ENCODE data around the gene CERS4.
"Not testable (repeated sequence)": the region's sequence is repeated elsewhere in the genome, so short reads cannot be mapped to it uniquely, and the experiment has no call there.

The CERS4 gene

DNA sequence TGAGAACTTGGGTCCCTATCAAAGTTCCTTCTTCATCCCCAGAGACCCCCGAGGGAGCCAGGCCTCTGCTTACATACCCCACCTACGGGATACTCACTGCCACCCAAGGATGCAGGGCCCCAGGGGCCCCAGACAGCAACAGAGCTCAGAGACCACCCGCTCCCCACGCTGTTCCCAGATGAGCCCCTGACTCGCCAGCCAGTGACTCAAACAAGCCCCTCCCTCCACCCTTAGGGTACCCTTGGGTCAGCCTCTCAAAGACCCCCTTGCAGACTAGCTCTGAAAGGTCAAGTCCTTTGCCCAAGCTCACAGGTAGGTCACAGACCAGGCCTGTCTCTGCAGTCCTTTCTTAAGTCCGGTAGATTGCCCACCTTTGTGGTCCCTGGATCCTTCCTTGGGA is 53.3 kb downstream of the CERS4 start:
- DNase-seq (ENCODE audit: low spot score) = no peak

DNA sequence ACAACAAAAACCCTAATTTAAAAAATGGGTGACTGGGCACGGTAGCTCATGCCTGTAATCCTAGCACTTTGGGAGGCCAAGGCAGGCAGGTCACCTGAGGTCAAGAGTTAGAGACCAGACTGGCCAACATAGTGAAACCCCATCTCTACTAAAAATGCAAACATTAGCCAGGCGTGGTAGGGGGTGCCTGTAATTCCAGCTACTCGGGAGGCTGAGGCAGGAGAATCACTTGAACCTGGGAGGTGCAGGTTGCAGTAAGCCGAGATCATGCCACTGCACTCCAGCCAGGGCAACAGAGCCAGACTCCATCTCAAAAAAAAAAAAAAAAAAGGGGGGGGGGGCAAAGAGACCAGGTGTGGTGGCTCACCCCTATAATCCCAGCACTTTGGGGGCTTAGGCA is 55.1 kb downstream of the CERS4 start:
- not testable (repeated sequence) for DNase-seq (ENCODE audit: low spot score)

DNA sequence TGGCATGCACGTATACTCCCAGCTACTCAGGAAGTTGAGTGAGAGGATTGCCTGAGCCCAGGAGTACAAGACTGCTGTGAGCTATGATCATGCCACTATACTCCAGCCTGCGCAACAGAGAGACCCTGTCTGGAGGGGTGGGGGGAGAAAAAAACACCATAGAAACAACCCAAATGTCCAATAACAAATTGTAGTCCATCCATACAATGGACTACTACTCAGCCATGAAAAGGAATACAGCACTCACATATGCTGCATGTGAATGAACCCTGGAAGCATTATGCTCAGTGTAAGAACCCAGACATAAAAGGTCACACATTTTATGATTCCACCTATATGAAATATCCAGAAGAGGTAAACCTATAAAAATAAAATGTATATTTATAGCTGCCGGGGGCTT is 56.7 kb downstream of the CERS4 start:
- no peak for DNase-seq (ENCODE audit: low spot score)

DNA sequence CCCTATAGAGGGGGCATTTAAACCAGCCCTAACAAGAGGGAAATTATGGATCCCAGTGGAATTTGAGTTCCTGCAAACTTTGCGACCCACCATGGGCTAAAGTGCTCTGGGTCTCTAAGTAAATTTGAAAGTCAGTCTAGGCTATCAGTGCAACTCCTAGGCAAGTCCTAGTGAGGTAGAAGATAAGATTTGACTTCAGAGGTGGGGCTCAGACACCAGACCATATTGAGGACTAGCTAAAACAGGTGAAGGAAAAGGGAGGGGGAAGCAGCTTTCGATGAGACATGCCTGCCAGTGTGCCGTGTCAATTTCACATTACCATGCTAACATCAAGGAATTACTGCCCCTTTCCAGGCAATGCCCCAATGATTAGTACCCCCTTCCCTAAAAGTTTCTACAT is 60.6 kb downstream of the CERS4 start:
- no peak for DNase-seq (ENCODE audit: low spot score)

DNA sequence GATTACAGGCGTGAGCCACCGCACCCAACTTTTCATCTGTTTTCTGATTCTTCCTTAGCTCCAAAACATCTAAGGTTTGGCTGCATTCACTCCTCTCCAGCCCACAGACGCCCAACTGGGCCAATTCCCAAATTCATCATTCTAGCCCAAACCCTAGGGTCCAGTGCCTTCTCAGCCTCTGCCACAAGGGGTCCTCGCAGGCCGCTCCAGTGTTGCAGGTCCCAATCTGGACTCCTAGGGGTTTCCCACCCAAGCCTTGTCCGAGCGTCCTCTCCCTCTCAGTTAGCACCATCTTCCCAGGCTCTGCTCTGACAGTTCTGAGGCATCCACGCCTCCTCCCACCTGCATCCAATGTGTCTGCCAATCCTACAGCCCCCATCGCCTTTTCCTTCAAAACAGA is 67.3 kb downstream of the CERS4 start:
- DNase-seq (ENCODE audit: low spot score) = not testable (repeated sequence)

DNA sequence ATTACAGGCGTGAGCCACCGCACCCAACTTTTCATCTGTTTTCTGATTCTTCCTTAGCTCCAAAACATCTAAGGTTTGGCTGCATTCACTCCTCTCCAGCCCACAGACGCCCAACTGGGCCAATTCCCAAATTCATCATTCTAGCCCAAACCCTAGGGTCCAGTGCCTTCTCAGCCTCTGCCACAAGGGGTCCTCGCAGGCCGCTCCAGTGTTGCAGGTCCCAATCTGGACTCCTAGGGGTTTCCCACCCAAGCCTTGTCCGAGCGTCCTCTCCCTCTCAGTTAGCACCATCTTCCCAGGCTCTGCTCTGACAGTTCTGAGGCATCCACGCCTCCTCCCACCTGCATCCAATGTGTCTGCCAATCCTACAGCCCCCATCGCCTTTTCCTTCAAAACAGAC is 82.2 kb downstream of the CERS4 start:
- not testable (repeated sequence) for DNase-seq (ENCODE audit: low spot score)

DNA sequence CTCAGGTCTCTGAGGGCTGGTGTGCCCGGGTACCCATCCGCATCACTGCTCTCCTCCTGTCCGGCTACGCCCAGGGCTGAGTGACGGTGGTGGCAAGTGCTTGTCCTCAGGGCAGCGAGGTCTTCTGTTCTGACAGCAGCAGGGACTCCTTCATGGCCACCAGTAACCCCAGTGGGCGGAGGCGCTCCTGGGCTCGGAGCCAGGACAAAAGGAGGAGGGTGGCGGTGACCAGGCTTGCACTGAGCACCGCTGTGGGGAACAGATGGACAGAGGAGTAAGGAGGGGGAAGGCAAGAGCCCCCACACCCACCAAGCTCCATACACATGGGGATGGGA is 93.2 kb downstream of the CERS4 start:
- no peak for DNase-seq (ENCODE audit: low spot score)

DNA sequence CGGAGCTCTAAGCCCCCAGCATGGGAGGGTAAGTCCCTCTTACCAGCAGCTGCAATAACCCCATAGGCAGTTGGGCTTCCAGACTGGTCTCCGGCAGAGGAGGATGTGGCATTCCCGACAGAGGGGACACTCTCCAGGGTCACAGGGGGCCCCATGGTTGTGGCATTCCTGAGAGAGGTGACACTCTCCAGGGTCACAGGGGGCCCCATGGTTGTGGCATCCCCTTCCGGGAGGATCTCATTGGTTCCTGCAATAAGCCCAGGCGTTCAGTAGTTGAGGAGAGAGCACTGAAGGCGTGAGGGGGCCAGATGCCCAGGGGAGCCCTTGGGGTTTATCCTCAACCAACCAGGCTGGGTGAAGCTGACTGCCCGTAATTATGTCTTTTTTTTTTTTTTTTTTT is 93.6 kb downstream of the CERS4 start:
- no peak for DNase-seq (ENCODE audit: low spot score)

DNA sequence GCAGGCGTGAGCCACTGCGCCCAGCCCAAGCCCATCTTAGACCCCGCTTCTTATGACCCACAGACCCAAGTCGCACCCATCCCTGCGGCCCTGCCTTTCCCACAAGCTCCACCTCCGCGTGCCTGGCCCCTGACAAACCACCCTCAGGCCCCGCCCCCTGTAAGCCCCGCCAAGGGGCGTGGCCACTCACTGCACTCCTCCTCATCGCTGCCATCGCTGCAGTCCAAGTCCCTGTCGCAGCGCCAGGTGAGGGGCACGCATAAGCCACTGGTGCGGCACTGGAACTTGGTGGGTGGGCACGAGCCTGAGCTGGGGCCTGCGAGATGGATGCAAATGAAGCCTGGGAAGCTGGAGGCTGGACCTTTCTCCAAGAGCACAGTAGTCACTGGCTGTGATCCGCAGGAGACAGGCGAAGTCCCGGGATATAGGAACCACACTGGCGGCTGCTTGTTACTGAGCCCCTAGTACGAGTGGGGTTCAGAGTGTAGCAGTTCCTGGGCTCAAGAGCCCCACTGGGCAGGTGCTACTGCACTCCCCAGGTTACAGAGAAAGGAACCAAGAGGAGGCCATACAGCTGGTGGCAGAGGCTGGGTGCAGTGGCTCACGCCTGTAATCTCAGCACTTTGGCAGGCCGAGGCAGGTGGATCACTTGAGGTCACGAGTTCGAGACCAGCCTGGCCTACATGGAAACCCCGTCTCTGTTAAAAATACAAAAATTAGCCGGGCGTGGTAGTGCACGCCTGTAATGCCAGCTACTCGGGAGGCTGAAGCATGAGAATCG is 95.9 kb downstream of the CERS4 start:
- DNase-seq (ENCODE audit: low spot score) = no peak

DNA sequence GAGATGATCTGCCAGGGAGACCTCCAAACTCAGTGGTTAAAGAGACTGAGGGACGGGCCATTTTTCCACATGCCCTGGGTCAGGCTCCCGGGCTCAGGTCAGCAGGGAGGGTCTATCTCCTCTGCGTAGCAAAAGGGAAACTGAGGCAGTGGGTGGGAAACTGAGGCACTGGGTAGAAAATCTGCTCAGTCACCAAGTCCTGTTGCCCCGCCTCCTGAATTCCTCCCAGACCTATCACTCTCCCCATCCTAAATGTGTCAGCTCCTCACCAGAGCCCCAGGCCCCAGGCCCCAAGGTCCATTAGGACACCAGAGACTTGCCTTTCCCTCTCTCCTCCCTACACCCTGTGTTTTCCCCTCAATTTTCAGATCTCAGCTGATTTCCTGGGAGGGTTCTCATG is 96.6 kb downstream of the CERS4 start:
- no peak for DNase-seq (ENCODE audit: low spot score)

DNA sequence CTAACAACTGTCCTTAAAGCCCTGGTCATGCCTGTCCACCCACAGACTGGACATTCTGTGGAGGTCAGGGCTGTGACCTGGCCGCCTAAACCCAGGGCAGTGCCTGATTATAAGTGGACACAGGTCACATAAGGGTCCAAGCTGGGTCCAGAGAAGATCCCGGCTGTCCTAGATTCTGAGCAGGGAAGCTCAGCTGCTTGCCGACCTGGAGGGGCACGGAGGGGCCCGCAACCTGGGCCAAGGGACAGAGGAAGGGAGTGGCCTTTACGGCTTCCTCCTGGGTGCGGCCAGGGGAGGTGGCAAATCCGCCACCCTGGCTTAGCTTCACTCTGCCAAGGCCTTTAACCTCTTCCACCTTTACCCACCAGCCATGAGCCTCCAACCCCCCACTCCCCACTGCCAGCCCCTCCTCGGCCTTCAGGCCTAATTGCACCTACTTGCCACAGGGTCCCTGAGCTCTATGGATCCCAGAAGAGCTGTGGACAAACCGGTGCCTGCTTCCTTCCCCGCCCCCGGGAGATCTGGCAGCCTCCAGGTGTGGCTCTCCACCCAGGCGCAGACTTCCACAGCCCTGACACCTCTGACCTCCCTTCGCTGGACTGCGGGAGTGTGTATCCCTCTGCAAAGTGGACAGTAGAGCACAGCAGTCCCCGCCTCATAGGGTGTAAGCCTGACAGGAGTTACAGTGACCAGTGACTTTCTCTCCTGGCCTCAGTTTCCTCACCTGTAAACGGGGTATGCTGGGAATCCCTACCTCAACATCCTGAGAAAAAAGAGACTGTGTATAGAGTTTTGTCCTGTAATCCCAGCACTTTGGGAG is 97.3 kb downstream of the CERS4 start:
- no peak for DNase-seq (ENCODE audit: low spot score)

DNA sequence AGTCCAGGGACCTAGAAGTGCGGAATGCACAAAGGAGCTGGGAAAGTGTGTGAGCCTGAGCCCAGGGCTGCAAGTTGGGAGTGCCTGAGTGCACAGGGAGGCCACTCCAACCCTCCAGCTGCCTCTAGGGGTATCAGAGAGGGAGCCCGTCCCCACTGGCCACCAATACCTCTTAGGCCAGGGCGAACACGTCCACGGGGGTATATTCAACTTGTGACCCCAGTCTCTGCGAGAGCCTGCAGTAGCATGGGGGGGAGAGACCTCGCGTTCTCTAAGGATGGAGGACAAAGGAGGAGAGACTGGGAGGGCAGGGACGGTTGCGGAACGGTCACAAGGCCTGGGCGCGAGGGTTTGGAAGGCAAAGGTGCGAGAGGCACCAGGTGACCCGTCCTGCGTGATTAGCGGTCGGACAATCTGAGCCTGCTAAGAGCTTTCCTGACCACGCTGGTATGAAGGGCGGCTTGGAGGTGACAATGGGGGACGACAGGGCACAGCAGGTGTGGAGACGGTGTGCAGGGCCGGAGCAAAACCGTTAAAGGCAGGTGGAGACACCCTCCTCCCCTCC is 98.3 kb downstream of the CERS4 start:
- peak; percentile 49 for DNase-seq (ENCODE audit: low spot score)

DNA sequence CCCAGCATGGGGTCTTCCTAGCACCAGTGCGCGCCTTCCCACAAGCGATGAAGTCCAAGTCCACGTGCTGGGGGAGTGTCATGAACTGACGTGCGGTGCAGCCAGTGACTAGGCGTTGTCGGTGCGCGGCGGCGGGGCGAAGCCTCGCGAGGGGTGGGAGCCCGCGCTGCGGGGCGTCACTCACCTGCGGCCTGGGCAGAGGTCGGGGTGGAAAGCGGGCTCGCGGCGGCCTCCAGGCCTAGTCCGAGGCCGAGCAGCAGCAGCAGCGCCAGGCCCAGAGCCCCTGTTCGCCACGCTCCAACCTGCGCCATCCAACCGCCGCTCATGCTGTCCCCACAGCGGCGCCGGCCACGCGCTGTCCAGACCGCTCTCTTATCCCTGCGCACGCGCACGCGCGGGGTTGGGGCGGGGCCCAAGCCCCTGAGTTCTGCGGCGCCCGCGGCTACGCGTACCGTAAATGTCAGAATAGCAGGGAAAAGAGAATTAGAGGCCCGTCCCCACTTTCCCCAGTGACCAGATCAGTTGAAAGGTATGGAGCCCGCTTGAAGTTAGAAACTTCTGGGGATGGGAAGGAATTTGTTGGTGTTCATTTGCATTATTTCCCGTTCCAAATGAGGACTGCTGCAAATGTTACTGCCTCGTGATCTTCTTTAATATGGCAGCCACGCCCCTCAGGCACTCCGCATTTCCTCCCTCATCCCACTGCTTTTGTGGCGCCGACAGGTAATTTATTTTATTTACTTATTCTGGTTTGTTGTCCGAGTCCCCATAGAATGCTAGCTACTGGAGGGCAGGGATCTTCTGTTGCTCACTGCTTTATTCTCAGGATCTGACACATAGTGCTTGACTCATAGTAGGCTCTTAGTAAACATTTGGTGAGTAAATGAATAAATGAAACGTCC is 99.0 kb downstream of the CERS4 start, which contains the start of gene CD320:
CD320 (minus strand) TSS at position 394 of the 902 bp plus-strand sequence; CDS start at position 326, 68 bp downstream.
- DNase-seq (ENCODE audit: low spot score) = peak; percentile 95

DNA sequence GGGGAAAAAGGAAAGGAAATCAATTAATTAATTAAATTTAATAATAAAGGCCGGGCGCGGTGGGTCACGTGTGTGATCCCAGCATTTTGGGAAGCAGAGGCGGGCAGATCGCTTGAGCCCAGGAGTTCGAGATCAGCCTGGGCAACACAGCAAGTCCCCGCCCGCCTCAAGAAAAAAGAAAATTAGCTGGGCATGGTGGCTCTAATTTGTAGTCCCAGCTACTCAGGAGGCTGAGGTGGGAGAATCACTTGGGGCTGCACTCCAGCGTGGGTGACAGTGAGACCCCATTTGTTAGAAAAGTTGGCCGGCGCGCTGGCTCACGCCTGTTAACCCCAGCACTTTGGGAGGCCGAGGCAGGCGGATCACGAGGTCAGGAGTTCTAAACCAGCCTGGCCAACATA is 99.7 kb downstream of the CERS4 start:
- no peak for DNase-seq (ENCODE audit: low spot score)

DNA sequence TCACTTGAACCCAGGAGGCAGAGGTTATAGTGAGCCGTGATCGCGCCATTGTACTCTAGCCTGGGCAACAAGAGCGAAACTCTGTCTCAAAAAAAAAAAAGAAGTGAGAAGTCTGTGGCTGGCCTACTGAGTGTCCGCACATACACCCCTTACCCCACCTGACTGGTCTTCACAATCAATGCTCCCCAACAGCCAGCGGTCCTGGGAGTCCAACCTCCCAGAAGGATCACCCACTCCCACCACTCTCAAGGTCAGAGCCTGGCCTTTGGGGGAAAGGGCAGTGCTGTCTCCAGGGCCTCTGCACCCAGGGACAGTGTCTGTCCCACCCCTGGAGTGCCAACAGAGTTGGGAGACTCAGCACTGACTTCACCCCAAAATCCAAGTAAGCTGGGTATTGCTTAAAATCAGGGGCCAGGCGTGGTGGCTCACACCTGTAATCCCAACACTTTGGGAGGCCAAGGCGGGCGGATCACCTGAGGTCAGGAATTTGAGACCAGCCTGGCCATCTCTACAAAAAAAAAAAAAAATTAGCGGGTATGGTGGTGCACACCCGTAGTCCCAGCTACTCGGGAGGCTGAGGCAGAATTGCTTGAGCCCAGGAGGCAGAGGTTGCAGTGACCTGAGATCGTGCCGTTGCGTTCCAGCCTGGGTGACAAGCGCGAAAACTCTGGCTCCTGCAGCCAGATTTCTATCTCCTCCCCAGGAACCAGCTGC is 101.3 kb downstream of the CERS4 start:
- DNase-seq (ENCODE audit: low spot score) = no peak

DNA sequence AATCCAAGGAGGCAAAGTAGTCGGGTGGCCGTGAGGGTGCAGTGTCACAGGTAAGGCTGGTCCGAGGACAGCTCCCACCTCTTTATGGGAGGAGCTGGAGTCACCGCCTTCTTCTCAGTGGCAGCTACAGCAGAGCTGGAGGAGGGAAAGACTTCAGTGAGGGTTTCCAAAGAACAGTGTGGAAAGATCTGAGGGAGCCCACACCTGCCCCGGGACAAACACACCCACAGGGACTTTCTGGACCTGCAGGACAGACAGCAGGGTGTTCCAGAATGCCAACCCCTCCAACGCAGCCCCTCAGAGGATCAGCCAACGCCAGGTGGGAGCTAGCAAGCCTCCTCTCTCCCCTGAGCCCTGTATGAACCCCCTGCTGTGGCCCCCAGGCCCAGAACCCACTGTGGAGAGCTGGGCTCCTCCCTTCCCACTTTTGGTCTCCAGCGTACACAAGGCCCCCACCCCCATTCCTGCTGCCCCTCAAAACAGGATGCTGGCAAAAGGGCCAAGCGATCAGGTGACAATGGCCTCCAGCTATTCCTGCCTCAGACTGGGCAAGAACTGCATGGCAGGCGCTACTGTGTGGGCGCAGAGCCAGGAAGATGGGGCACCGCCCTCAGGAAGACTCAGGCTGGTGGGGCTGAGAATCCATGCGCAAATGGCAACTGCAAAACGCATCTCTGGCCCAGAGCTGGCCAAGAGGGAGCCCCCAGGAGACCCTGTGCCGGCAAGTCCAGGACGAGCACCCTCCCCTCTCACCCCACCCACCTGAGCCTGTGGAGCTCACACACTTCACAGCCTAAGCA is 102.5 kb downstream of the CERS4 start:
- DNase-seq (ENCODE audit: low spot score) = no peak
